Upper lobe of right lung (tissue), 1 donor: Measurements from ENCODE around the gene AOC2. TPM values are rescaled to one million over a fixed set of nuclear protein-coding genes. Genes with fewer than 3 reads are reported as not detected.
A peak's percentile ranks its signal among the peaks of the same experiment; 100 is the strongest.

Experiments used
- ATAC-seq: fragments of 200-7000 bp; cut with Tn5 transposase; one replicate; pipeline ENCODE4 v1.9.1; 2020; ENCODE audit warnings: mild to moderate bottlenecking, moderate library complexity
- DNase-seq: peaks from one replicate; pipeline ENCODE4 v3.0.0-alpha.2; 2020
- H3K27ac ChIP-seq: fragments of 200-600 bp; one replicate; pipeline ENCODE4 v1.8.0; 2022
- H3K27me3 ChIP-seq: fragments of 200-600 bp; one replicate; pipeline ENCODE4 v1.8.0; 2022; ENCODE audit warnings: mild to moderate bottlenecking
- H3K36me3 ChIP-seq: fragments of 200-600 bp; one replicate; pipeline ENCODE4 v1.8.0; 2022
- H3K4me1 ChIP-seq: fragments of 200-600 bp; one replicate; pipeline ENCODE4 v1.8.0; 2022
- H3K4me3 ChIP-seq: fragments of 200-600 bp; one replicate; pipeline ENCODE4 v1.8.0; 2022; ENCODE audit warnings: mild to moderate bottlenecking
- H3K9me3 ChIP-seq: fragments of 200-600 bp; one replicate; pipeline ENCODE4 v1.8.0; 2022
- intact Hi-C: fragments of 100-400 bp; cut with DNase I; formaldehyde crosslinking; loops from one replicate; pipeline ENCODE4 v1.11.0; 2022
- total RNA-seq: library from RNA; stranded (reverse); fragmentation: NEBNext Ultra II Directional; extraction: Animal tissue kit (Norgen Biotek cat#: 25700); gene quantifications from one replicate; pipeline ENCODE4 v1.2.1, GENCODE V29; 2021
- TF ChIP-seq, protein P1 (sequence below): fragments of 200-600 bp; IDR thresholded peaks from one replicate; pipeline ENCODE4 v1.8.0; 2022; ENCODE audit warnings: antibody characterized with exemption
- donor health status: DM: no; HTN: yes; CAD: no; lungs with severe emphysema.

The AOC2 gene
- total RNA-seq, 1 donor from 2014 or later: 2.0 TPM

DNA sequence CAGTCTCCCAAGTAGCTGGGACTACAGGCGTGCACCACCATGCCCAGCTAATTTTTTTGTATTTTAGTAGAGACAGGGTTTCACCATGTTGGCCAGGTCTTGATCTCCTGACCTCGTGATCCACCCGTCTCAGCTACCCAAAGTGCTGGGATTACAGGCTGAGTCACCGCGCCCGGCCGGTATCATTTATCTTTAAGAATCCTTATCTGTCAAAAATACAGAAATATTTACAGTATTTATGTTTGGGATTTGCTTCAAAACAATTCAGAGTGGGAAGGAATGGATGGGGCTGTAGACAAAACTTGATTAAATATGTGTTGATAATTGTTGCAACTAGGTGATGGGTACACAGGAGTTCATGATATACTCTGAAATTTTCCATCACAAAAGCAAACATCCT, 23.2 kb upstream of the AOC2 start:
- intact Hi-C loops: no loop called here
- H3K36me3 ChIP-seq: peaks cover 56% of the 10 kb centered on the region
- TF ChIP-seq, protein P1, sequence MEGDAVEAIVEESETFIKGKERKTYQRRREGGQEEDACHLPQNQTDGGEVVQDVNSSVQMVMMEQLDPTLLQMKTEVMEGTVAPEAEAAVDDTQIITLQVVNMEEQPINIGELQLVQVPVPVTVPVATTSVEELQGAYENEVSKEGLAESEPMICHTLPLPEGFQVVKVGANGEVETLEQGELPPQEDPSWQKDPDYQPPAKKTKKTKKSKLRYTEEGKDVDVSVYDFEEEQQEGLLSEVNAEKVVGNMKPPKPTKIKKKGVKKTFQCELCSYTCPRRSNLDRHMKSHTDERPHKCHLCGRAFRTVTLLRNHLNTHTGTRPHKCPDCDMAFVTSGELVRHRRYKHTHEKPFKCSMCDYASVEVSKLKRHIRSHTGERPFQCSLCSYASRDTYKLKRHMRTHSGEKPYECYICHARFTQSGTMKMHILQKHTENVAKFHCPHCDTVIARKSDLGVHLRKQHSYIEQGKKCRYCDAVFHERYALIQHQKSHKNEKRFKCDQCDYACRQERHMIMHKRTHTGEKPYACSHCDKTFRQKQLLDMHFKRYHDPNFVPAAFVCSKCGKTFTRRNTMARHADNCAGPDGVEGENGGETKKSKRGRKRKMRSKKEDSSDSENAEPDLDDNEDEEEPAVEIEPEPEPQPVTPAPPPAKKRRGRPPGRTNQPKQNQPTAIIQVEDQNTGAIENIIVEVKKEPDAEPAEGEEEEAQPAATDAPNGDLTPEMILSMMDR: no peak
- H3K4me3 ChIP-seq: no peak overlapping the region
- no peaks in the 10 kb centered on the region for H3K27me3 ChIP-seq
- H3K4me1 ChIP-seq: peaks cover 14% of the 10 kb centered on the region
- no peaks in the 10 kb centered on the region for H3K9me3 ChIP-seq
- ATAC-seq: no peak
- H3K27ac ChIP-seq: no peak overlapping the region
- DNase-seq: no peak

DNA sequence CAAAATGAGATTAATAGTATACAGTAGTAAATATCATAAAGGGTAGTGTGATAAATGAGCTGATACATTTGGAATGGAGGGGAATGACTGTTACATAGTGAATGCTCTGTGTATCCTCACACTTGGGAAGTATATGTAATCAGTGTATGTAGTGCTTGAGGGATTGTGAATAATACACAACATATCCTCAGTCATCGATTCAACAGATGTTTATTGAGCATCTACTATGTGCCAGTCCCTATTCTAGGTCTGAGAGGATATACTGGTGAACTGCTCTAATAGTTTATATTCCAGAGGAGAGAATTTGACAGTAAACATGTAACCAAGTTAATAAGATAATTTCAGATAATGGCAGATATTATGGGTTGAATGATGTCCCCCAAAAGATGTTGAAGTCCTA, 16.9 kb upstream of the AOC2 start:
- Histone ChIP-seq H3K4me1 (peaks cover 12% of the 10 kb centered on the region), H3K4me3 (no peak overlapping the region), H3K27me3 (no peaks in the 10 kb centered on the region), H3K36me3 (no peaks in the 10 kb centered on the region), H3K27ac (no peak overlapping the region), H3K9me3 (no peaks in the 10 kb centered on the region)
- no peak for DNase-seq
- TF ChIP-seq, protein P1: no peak
- intact Hi-C loops: no loop called here
- ATAC-seq: no peak

DNA sequence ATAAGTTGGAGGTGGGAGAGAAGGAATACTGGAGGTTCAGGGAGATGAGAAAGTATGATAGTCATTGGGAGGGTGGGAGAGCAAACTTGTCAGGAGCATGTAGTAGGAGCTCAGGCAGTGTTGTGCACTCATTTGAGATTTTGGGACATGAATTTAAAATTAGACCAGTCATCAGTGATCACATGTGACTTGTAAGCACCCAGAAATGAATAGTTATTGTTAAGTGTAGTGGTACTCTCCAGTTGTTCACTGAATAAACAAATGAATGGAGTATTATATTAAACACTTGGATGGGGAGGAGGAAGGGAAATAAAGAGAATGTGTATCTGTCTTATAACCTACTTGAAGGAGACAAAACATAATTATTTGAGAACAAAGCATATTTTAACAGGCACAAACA, 13.4 kb upstream of the AOC2 start:
- TF ChIP-seq, protein P1: no peak
- Histone ChIP-seq H3K27ac (no peak overlapping the region), H3K27me3 (no peaks in the 10 kb centered on the region), H3K4me1 (peaks cover 17% of the 10 kb centered on the region), H3K9me3 (no peaks in the 10 kb centered on the region), H3K36me3 (peaks cover 11% of the 10 kb centered on the region), H3K4me3 (no peak overlapping the region)
- DNase-seq (no peak), ATAC-seq (no peak)
- intact Hi-C loops: no loop called here

DNA sequence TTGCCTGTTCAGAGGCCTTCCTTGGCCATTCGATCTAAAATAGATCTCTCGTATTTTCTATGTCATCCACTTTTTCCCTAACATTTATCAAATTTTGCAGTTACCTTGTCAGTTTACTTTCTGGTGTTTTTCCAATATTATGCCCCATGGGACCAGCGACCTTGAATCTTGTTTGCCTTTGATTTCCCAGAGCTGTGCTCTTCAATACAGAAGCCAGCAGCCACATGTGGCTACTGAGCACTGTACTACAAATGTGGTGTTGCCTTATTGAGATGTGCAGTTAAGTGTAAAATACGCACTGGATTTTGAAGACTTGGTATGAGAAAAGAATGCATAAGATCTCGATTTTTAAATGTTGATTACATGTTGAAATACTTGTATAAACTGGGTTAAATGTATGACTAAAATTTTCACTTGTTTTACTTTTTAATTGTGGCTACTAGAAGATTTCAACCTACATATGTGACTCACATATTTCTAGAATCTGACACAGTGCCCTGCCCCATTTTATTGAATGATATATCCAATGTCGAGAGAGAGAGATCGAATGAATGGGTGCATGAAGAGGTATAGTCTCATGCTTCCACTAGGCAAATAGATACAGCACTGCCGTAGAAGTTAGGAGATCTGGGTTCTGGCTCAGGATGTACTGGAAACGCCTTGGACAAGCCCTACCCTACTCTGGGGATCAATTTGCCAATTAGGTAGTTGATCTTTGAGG, 12.0 kb upstream of the AOC2 start:
- intact Hi-C loops: no loop called here
- Histone ChIP-seq H3K4me1 (peaks cover 17% of the 10 kb centered on the region), H3K9me3 (no peaks in the 10 kb centered on the region), H3K36me3 (peaks cover 25% of the 10 kb centered on the region), H3K27ac (peak overlapping the region; percentile 91), H3K27me3 (no peaks in the 10 kb centered on the region), H3K4me3 (peak overlapping the region; percentile 100)
- DNase-seq (no peak), ATAC-seq (peak; percentile 2)
- TF ChIP-seq, protein P1: no peak

DNA sequence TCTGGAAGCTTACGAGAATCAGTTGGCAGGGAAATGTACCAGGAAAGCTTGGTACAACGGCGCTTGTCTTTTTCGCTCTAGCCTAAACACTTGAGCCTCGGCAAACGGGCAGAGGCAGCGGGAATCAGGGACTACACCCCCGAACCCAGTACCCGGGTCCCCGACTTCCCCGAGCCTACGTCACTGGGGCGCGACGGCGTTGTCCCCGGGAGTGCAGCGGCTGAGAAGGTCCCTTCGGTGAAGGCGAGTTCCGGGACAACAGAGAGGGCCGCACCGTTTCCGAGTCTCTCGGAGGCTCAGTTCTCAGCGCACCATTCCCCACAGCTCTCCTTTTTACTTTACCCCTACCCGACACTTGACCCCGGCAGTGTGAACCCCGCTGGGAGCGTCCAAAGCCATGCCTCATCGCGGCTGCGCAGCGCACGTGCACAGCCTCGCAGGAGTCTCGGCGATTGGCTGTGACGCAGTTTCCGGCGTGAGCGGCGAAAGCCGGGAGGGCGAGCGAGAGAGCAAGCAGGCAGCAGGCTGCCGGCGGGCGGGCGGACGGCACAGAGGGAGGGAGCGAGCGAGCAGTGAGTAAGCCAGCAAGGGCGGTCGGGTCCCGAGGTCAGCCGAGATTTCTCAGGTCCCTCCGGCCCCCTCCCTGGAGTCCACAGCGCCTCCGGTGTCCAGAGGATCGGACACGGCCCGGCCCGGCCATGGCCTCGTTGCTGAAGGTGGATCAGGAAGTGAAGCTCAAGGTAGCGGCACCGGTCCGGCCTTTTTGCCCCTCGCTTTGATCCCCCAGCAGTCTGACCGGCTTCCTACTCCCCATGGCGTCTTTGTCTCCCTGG, 11.2 kb upstream of the AOC2 start, which contains the start of gene PSME3:
Gene PSME3 (plus strand): TSS at position 464 of the 833 bp plus-strand sequence. CDS start 235 bp downstream, at position 699.
- intact Hi-C loops: no loop called here
- peak; percentile 97 for DNase-seq
- Histone ChIP-seq H3K9me3 (no peaks in the 10 kb centered on the region), H3K27me3 (no peaks in the 10 kb centered on the region), H3K4me3 (peak within 1 kb of the TSS; percentile 100), H3K36me3 (peaks cover 33% of the 10 kb centered on the region), H3K27ac (peak within 1 kb of the TSS; percentile 91), H3K4me1 (peaks cover 17% of the 10 kb centered on the region)
- ATAC-seq: peak; percentile 97
- TF ChIP-seq, protein P1: no peak
